Osteocyte (in vitro differentiated cells): ENCODE results near the gene ZNRF3. TPM values are rescaled to one million over a fixed set of nuclear protein-coding genes. Genes with fewer than 3 reads are reported as not detected.
A peak's percentile ranks its signal among the peaks of the same experiment; 100 is the strongest.

ENCODE experiments used
- DNase-seq: peaks from one replicate; pipeline ENCODE4 v3.0.0; 2021; ENCODE audit warnings: mixed read lengths; ENCODE audit not compliant: unreplicated experiment; ENCODE audit errors: extremely low spot score
- H3K27ac Mint-ChIP-seq: one replicate; pipeline ENCODE4 v1.8.0; 2021; ENCODE audit warnings: mild to moderate bottlenecking, mixed read lengths; ENCODE audit not compliant: unreplicated experiment
- H3K27me3 Mint-ChIP-seq: one replicate; pipeline ENCODE4 v1.8.0; 2021; ENCODE audit warnings: mixed read lengths; ENCODE audit not compliant: unreplicated experiment
- H3K36me3 Mint-ChIP-seq: one replicate; pipeline ENCODE4 v1.8.0; 2021; ENCODE audit warnings: mixed read lengths; ENCODE audit not compliant: unreplicated experiment
- H3K4me1 Mint-ChIP-seq: one replicate; pipeline ENCODE4 v1.8.0; 2021; ENCODE audit warnings: mixed read lengths; ENCODE audit not compliant: unreplicated experiment
- H3K4me3 Mint-ChIP-seq: one replicate; pipeline ENCODE4 v1.8.0; 2021; ENCODE audit warnings: mild to moderate bottlenecking, moderate library complexity, mixed read lengths; ENCODE audit not compliant: unreplicated experiment
- H3K9me3 Mint-ChIP-seq: one replicate; pipeline ENCODE4 v1.8.0; 2021; ENCODE audit warnings: mixed read lengths; ENCODE audit not compliant: unreplicated experiment
- total RNA-seq: library from RNA; stranded (reverse); gene quantifications from 2 replicates; pipeline ENCODE4 v1.2.1, GENCODE V29; 2021
- TF ChIP-seq, protein P1 (sequence below): fragments of 200-600 bp; sonication (generic); IDR thresholded peaks from 2 replicates; pipeline ENCODE4 v1.5.0; 2021; ENCODE audit warnings: antibody characterized with exemption, mild to moderate bottlenecking, moderate library complexity

ZNRF3 gene
- total RNA-seq, 1 donor from 2014 or later = 6.4 TPM

DNA sequence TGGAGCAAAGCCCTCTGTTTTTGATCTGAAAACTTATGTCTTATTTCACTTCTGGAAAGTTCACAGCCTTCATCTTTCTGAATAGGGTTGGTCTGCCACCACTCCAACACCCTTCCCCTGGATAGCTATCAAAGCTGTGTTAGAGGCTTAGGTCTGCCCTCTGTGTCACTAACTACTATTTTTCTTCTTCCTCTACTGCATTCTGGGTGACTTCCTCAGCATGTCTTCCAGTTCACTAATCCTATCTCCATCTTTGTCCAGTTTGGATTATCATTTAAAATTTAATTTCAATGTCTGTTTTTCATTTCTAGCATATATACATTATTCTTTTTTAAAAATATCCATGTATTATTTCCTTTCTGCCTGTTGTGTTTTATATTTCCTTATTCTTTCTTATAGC lies 84.6 kb downstream of the ZNRF3 start:
- Mint-ChIP-seq H3K36me3 (no peaks in the 10 kb centered on the region), H3K4me1 (peaks cover 2% of the 10 kb centered on the region), H3K4me3 (no peak overlapping the region), H3K27ac (no peak overlapping the region), H3K9me3 (peaks cover 4% of the 10 kb centered on the region), H3K27me3 (no peaks in the 10 kb centered on the region)
- TF ChIP-seq, protein P1, sequence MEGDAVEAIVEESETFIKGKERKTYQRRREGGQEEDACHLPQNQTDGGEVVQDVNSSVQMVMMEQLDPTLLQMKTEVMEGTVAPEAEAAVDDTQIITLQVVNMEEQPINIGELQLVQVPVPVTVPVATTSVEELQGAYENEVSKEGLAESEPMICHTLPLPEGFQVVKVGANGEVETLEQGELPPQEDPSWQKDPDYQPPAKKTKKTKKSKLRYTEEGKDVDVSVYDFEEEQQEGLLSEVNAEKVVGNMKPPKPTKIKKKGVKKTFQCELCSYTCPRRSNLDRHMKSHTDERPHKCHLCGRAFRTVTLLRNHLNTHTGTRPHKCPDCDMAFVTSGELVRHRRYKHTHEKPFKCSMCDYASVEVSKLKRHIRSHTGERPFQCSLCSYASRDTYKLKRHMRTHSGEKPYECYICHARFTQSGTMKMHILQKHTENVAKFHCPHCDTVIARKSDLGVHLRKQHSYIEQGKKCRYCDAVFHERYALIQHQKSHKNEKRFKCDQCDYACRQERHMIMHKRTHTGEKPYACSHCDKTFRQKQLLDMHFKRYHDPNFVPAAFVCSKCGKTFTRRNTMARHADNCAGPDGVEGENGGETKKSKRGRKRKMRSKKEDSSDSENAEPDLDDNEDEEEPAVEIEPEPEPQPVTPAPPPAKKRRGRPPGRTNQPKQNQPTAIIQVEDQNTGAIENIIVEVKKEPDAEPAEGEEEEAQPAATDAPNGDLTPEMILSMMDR = no peak
- no peak for DNase-seq

DNA sequence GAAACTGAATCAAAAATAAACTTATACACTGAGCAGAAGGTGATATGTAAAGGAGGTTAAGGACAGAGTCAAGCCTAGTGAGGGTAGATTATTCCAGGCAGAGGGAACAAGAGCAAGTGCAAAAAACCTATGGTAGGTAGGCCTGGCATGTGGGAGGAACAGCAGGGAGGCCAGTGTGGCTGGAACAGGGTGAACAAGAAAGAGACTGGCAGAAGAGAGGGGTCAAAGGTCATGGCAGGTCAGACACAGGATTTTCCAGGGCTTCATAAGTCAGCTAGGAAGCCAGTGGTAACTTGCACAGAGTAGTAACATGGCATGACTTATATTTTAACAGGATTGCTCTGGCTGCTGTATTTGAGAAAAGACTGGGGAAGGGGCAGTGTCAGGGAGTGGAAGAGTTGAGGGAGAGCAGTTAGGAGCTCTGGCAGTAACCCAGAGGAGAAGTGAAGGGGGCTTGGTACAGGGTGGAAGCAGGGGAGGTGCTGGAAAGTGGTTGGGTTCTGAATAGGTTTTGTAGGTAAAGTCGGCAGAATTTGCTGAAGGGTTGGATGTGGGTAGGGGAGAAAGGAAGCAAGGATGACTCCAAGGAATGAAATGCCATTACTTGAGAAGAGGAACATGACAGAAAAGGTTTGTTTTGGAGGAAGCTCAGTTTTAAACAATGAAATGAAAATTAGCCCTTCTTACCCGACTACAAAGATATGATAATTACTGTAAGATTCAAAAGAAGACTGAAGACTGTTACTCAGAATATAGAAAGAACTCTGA lies 86.2 kb downstream of the ZNRF3 start:
- Mint-ChIP-seq H3K9me3 (peaks cover 4% of the 10 kb centered on the region), H3K4me1 (peaks cover 2% of the 10 kb centered on the region), H3K4me3 (no peak overlapping the region), H3K27ac (no peak overlapping the region), H3K27me3 (no peaks in the 10 kb centered on the region), H3K36me3 (no peaks in the 10 kb centered on the region)
- no peak for DNase-seq
- TF ChIP-seq, protein P1 = no peak

GRCh38 chr22:28973352-28973751 lies 90.0 kb downstream of the ZNRF3 start:
- H3K36me3 Mint-ChIP-seq = no peaks in the 10 kb centered on the region
- DNase-seq = no peak
- TF ChIP-seq, protein P1 = no peak
- H3K9me3 Mint-ChIP-seq = peaks cover 4% of the 10 kb centered on the region
- H3K27ac Mint-ChIP-seq = no peak overlapping the region
- no peak overlapping the region for H3K4me3 Mint-ChIP-seq
- peaks cover 26% of the 10 kb centered on the region for H3K4me1 Mint-ChIP-seq
- H3K27me3 Mint-ChIP-seq = no peaks in the 10 kb centered on the region

- no peak for DNase-seq
- H3K4me3 Mint-ChIP-seq = peak overlapping the region; percentile 33
- H3K4me1 Mint-ChIP-seq = peaks cover 37% of the 10 kb centered on the region
- TF ChIP-seq, protein P1 = no peak
- H3K27ac Mint-ChIP-seq = peak overlapping the region; percentile 65
- H3K36me3 Mint-ChIP-seq = no peaks in the 10 kb centered on the region
- H3K27me3 Mint-ChIP-seq = no peaks in the 10 kb centered on the region
- H3K9me3 Mint-ChIP-seq = no peaks in the 10 kb centered on the region
Measured at GRCh38 chr22:28977060-28977459, 93.7 kb downstream of the ZNRF3 start.

- H3K4me3 Mint-ChIP-seq = peak overlapping the region; percentile 33
- no peaks in the 10 kb centered on the region for H3K9me3 Mint-ChIP-seq
- TF ChIP-seq, protein P1 = no peak
- H3K4me1 Mint-ChIP-seq = peaks cover 39% of the 10 kb centered on the region
- DNase-seq = no peak
- peak overlapping the region; percentile 65 for H3K27ac Mint-ChIP-seq
- H3K36me3 Mint-ChIP-seq = no peaks in the 10 kb centered on the region
- no peaks in the 10 kb centered on the region for H3K27me3 Mint-ChIP-seq
Measured at GRCh38 chr22:28977481-28977971, 94.2 kb downstream of the ZNRF3 start.
